A673 (cell line): ENCODE results near the gene MANEAL.

ENCODE experiments used
- CTCF ChIP-seq: fragments of 300-800, 200-600 bp; sonication (generic); conservative IDR thresholded peaks from 2 replicates; pipeline ENCODE4 v1.5.1; 2017; ENCODE audit warnings: low read depth, mild to moderate bottlenecking, antibody characterized with exemption, low read length, moderate library complexity, mixed read lengths
- EZH2 ChIP-seq: fragments of 200-600 bp; sonication (generic); IDR thresholded peaks from 2 replicates; pipeline ENCODE4 v1.6.1; 2017; ENCODE audit warnings: borderline replicate concordance, low read depth, mild to moderate bottlenecking, mixed read lengths, antibody characterized with exemption, low read length; ENCODE audit not compliant: poor library complexity, severe bottlenecking

- TF ChIP-seq CTCF: no peak
- no peak for TF ChIP-seq EZH2
These were observed 532 bp upstream of the MANEAL start for GRCh38 chr1:37792943-37793686.
